ENCODE results near the gene SEMA3G.

The SEMA3G gene

GRCh38 chr3:52396011-52396906, 48.6 kb downstream of the SEMA3G start:
- DNase-seq (ENCODE audit: low read depth, low spot score): no peak

DNA sequence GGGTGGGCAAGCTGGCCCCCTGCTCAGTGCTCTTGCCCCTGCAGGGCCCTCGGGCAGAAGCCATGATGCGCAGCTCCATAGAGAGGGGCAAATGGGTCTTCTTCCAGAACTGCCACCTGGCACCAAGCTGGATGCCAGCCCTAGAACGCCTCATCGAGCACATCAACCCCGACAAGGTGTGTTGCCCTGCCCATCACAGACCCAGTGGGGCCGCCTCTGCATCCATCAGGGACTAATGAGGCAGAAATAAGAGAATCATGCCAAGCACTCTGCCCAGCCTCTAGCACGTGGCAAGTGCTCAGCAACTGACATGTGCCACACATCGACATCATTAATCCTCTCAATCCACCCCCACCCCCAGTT, 49.4 kb downstream of the SEMA3G start:
- DNase-seq (ENCODE audit: low read depth, low spot score): no peak

GRCh38 chr3:52394751-52395502, 50.0 kb downstream of the SEMA3G start:
- no peak for DNase-seq (ENCODE audit: low read depth, low spot score)

DNA sequence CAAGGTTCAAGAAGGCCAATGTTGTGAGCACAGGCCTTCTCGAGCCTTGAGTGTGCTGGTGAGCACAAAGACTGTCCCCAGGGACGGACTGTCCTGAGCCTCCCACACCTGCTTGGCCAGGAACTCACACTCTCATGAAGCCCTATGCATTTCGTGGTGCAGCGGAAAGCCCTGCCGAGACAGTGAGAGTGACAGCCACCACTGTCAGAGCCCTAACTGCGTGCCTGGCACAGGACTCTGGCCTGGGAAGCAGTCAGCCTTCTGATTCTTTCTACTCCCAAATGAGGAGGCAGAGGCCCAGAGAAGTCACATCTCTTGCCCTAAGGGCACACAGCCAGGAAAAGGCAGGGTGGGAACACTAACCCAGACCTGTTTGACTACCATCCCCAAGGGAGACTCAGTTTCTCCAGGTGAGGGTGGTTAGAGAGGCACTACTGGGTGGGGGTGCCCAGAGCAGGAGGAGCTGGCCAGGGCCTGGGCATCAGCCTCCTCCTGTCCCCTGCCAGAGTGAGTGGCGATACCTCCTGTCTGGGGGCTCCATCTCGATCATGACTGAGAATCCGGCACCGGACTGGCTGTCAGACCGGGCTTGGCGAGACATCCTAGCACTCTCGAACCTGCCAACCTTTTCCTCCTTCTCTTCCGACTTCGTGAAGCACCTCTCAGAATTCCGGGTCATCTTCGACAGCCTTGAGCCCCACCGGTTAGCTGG, 50.8 kb downstream of the SEMA3G start:
- no peak for DNase-seq (ENCODE audit: low read depth, low spot score)

DNA sequence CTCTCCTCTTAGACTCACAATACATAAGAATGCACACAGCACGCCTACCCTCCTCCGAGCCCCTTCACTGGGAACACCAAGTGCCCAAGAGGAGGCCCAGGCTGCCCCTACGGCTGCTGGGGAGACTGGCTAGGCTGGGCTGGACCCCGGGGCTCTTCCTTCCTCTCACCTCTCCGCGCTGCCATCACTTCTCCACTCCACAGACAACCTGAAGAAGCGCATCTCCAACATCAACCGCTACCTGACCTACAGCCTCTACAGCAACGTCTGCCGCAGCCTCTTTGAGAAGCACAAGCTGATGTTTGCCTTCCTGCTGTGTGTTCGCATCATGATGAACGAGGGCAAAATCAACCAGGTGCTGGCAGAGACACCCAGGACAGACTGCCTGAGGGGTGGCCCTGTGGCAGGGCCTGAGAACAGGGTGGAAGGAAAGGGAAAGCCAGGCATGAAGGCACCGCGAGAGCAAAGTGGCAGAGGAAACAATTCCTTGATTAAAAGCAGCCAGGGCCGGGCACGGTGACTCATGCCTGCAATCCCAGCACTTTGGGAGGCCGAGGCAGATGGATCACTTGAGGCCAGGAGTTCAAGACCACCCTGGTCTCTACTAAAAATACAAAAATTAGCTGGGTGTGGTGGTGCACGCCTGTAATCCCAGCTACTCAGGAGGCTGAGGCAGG, 51.6 kb downstream of the SEMA3G start:
- no peak for DNase-seq (ENCODE audit: low read depth, low spot score)

GRCh38 chr3:52392216-52392930, 52.5 kb downstream of the SEMA3G start:
- DNase-seq (ENCODE audit: low read depth, low spot score): no peak

DNA sequence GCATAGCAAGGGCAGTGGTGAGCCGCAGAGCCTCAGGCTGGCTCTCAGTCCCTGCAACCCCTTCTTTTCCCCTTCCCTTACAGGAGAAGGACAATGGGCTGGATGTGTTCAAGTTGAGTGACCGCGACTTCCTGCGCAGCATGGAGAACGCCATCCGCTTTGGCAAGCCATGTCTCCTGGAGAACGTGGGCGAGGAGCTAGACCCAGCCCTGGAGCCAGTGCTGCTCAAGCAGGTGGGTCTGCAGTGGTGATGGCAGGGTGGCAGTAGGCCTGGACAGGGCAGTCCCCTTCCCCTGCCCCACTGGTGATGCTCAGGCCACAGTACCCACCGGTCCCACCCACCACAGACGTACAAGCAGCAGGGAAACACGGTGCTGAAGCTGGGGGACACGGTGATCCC, 53.8 kb downstream of the SEMA3G start:
- DNase-seq (ENCODE audit: low read depth, low spot score): no peak

GRCh38 chr3:52388933-52389332, 56.0 kb downstream of the SEMA3G start:
- no peak for DNase-seq (ENCODE audit: low read depth, low spot score)

DNA sequence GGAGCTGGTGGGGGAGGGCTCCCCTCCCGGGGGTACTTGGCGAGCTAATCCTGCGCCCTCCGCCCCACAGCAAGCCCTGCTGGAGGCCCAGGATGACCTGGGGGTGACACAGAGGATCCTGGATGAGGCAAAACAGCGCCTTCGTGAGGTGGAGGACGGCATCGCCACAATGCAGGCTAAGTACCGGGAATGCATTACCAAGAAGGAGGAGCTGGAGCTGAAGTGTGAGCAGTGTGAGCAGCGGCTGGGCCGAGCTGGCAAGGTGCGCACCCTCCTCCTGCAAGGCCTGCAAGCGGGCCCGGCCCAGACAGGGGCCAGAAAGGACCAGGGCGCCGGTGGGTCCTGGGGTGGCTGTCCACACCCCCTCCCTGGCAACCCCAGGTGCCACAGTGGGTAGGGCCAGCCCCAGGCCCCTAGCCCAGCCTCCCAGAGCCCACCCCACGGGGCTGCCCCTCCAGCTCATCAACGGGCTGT, 56.5 kb downstream of the SEMA3G start:
- DNase-seq (ENCODE audit: low read depth, low spot score): peak; percentile 49

- DNase-seq (ENCODE audit: low read depth, low spot score): no peak
These were observed 57.4 kb downstream of the SEMA3G start for GRCh38 chr3:52387481-52387880.

GRCh38 chr3:52385157-52385556, 59.7 kb downstream of the SEMA3G start:
- DNase-seq (ENCODE audit: low read depth, low spot score): peak; percentile 86

DNA sequence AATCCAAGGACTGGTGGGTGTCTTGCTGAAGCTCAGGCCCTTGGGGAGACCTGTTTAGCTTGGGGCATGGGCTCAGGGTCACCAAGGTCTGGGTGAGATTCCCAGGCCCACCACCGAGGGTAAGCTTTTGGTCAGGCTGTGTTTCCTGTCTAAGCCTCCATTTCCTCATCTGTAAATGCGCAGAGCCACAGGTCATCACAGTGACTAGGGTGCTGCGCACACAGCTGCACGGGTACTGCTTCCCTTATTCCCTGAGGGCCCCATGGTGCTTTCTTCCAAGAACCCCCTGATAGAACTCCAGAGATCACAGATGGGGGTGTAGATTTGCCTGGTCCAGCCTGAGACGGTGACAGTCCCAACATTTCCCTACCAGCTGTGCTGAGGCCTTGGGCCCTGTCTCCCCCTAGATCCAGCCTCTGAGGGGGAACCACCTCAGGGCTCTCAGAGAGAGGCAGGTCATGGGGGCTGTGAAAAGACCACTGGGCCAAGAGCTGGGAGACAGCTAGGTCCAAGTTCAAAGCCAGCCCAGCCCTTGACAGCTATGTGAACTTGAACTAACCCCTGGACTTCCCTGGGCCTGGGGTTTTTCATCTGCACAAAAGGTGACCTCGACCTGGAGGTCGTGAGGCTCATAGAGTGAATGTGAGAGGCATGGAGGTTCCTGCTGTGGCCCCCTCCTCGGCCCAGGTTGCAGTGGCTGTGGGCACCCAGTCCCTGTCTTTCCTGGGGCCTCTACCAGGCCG, 60.7 kb downstream of the SEMA3G start:
- no peak for DNase-seq (ENCODE audit: low read depth, low spot score)

DNA sequence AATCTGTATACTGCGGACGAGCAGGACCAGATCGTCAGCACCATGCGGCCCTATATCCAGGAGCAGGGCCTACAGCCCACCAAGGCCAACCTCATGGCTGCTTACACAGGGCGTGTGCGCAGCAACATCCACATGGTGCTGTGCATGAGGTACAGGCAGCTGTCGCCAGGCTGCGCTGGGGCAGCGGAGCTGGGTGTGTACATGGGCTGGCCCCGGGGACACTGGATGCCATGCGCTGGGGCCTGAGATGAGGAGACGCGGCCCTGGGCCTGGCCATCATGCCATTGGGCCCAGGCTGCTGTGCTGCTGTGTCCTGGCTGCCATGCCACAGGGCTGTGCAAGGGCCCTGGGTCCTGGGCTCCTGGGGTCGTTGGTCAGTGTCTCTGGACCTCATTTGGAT, 61.5 kb downstream of the SEMA3G start:
- no peak for DNase-seq (ENCODE audit: low read depth, low spot score)

All from ELF-1 (cell line).